ENCODE measurements around the gene DLL3.
"Not testable (repeated sequence)": the region's sequence is repeated elsewhere in the genome, so short reads cannot be mapped to it uniquely, and the experiment has no call there.

The DLL3 gene

GRCh38 chr19:39473443-39473960, 25.2 kb upstream of the DLL3 start:
- Histone ChIP-seq H3K4me1 (ENCODE audit: control insufficient read depth, insufficient read depth, low read length) (no peaks in the 10 kb centered on the region), H3K36me3 (ENCODE audit: control insufficient read depth, insufficient read depth, low read length) (peaks cover 29% of the 10 kb centered on the region), H3K9me3 (ENCODE audit: control insufficient read depth, low read length) (no peaks in the 10 kb centered on the region), H3K4me3 (ENCODE audit: low read length) (no peak overlapping the region), H3K9ac (ENCODE audit: low read length) (no peak overlapping the region), H3K27me3 (ENCODE audit: control insufficient read depth, insufficient read depth, low read length) (no peaks in the 10 kb centered on the region)

- Histone ChIP-seq H3K27me3 (ENCODE audit: control insufficient read depth, insufficient read depth, low read length) (no peaks in the 10 kb centered on the region), H3K9ac (ENCODE audit: low read length) (no peak overlapping the region), H3K9me3 (ENCODE audit: control insufficient read depth, low read length) (no peaks in the 10 kb centered on the region), H3K4me3 (ENCODE audit: low read length) (no peak overlapping the region), H3K36me3 (ENCODE audit: control insufficient read depth, insufficient read depth, low read length) (peaks cover 22% of the 10 kb centered on the region), H3K4me1 (ENCODE audit: control insufficient read depth, insufficient read depth, low read length) (no peaks in the 10 kb centered on the region)
Observed at GRCh38 chr19:39474139-39474620, 24.6 kb upstream of the DLL3 start.

GRCh38 chr19:39475748-39476147, 23.0 kb upstream of the DLL3 start:
- Histone ChIP-seq H3K36me3 (ENCODE audit: control insufficient read depth, insufficient read depth, low read length) (peaks cover 16% of the 10 kb centered on the region), H3K4me1 (ENCODE audit: control insufficient read depth, insufficient read depth, low read length) (peaks cover 7% of the 10 kb centered on the region), H3K9me3 (ENCODE audit: control insufficient read depth, low read length) (no peaks in the 10 kb centered on the region), H3K4me3 (ENCODE audit: low read length) (no peak overlapping the region), H3K27me3 (ENCODE audit: control insufficient read depth, insufficient read depth, low read length) (no peaks in the 10 kb centered on the region), H3K9ac (ENCODE audit: low read length) (no peak overlapping the region)

- not testable (repeated sequence) for H3K36me3 ChIP-seq (ENCODE audit: control insufficient read depth, insufficient read depth, low read length); H3K9me3 ChIP-seq (ENCODE audit: control insufficient read depth, low read length); H3K9ac ChIP-seq (ENCODE audit: low read length); H3K27me3 ChIP-seq (ENCODE audit: control insufficient read depth, insufficient read depth, low read length); H3K4me3 ChIP-seq (ENCODE audit: low read length)
- peaks cover 15% of the 10 kb centered on the region for H3K4me1 ChIP-seq (ENCODE audit: control insufficient read depth, insufficient read depth, low read length)
Observed at GRCh38 chr19:39479319-39479801, 19.4 kb upstream of the DLL3 start.

- Histone ChIP-seq H3K4me3 (ENCODE audit: low read length) (peak overlapping the region; percentile 97), H3K9me3 (ENCODE audit: control insufficient read depth, low read length) (no peaks in the 10 kb centered on the region), H3K36me3 (ENCODE audit: control insufficient read depth, insufficient read depth, low read length) (no peaks in the 10 kb centered on the region), H3K9ac (ENCODE audit: low read length) (peak overlapping the region; percentile 95), H3K4me1 (ENCODE audit: control insufficient read depth, insufficient read depth, low read length) (peaks cover 15% of the 10 kb centered on the region), H3K27me3 (ENCODE audit: control insufficient read depth, insufficient read depth, low read length) (no peaks in the 10 kb centered on the region)
Observed at GRCh38 chr19:39479916-39480315, 18.8 kb upstream of the DLL3 start.

GRCh38 chr19:39480337-39481228, 18.2 kb upstream of the DLL3 start, which contains the start of gene TIMM50:
TSS of gene TIMM50 (plus strand) at chr19:39480838. CDS start at chr19:39480854, 16 bp downstream.
- H3K9me3 ChIP-seq (ENCODE audit: control insufficient read depth, low read length): no peaks in the 10 kb centered on the region
- H3K27me3 ChIP-seq (ENCODE audit: control insufficient read depth, insufficient read depth, low read length): no peaks in the 10 kb centered on the region
- H3K4me3 ChIP-seq (ENCODE audit: low read length): peak within 1 kb of the TSS; percentile 97
- H3K36me3 ChIP-seq (ENCODE audit: control insufficient read depth, insufficient read depth, low read length): no peaks in the 10 kb centered on the region
- peak within 1 kb of the TSS; percentile 95 for H3K9ac ChIP-seq (ENCODE audit: low read length)
- peaks cover 15% of the 10 kb centered on the region for H3K4me1 ChIP-seq (ENCODE audit: control insufficient read depth, insufficient read depth, low read length)

GRCh38 chr19:39481229-39481545, 17.6 kb upstream of the DLL3 start:
- H3K4me1 ChIP-seq (ENCODE audit: control insufficient read depth, insufficient read depth, low read length): peaks cover 15% of the 10 kb centered on the region

GRCh38 chr19:39481676-39482075, 17.1 kb upstream of the DLL3 start:
- Histone ChIP-seq H3K4me3 (ENCODE audit: low read length) (peak overlapping the region; percentile 97), H3K9ac (ENCODE audit: low read length) (peak overlapping the region; percentile 95), H3K27me3 (ENCODE audit: control insufficient read depth, insufficient read depth, low read length) (no peaks in the 10 kb centered on the region), H3K36me3 (ENCODE audit: control insufficient read depth, insufficient read depth, low read length) (no peaks in the 10 kb centered on the region), H3K4me1 (ENCODE audit: control insufficient read depth, insufficient read depth, low read length) (peaks cover 15% of the 10 kb centered on the region), H3K9me3 (ENCODE audit: control insufficient read depth, low read length) (no peaks in the 10 kb centered on the region)

More at GRCh38 chr19:39481229-39481545, 17.6 kb upstream of the DLL3 start:
- H3K36me3 ChIP-seq (ENCODE audit: control insufficient read depth, insufficient read depth, low read length): no peaks in the 10 kb centered on the region
- H3K9me3 ChIP-seq (ENCODE audit: control insufficient read depth, low read length): no peaks in the 10 kb centered on the region
- peak overlapping the region; percentile 95 for H3K9ac ChIP-seq (ENCODE audit: low read length)
- peak overlapping the region; percentile 97 for H3K4me3 ChIP-seq (ENCODE audit: low read length)
- H3K27me3 ChIP-seq (ENCODE audit: control insufficient read depth, insufficient read depth, low read length): no peaks in the 10 kb centered on the region

GRCh38 chr19:39483141-39483540, 15.6 kb upstream of the DLL3 start:
- H3K4me3 ChIP-seq (ENCODE audit: low read length): no peak overlapping the region
- no peaks in the 10 kb centered on the region for H3K9me3 ChIP-seq (ENCODE audit: control insufficient read depth, low read length)
- H3K36me3 ChIP-seq (ENCODE audit: control insufficient read depth, insufficient read depth, low read length): no peaks in the 10 kb centered on the region
- H3K4me1 ChIP-seq (ENCODE audit: control insufficient read depth, insufficient read depth, low read length): peaks cover 15% of the 10 kb centered on the region
- no peak overlapping the region for H3K9ac ChIP-seq (ENCODE audit: low read length)
- no peaks in the 10 kb centered on the region for H3K27me3 ChIP-seq (ENCODE audit: control insufficient read depth, insufficient read depth, low read length)

- Histone ChIP-seq H3K9ac (ENCODE audit: low read length) (no peak overlapping the region), H3K4me1 (ENCODE audit: control insufficient read depth, insufficient read depth, low read length) (no peaks in the 10 kb centered on the region), H3K9me3 (ENCODE audit: control insufficient read depth, low read length) (no peaks in the 10 kb centered on the region), H3K36me3 (ENCODE audit: control insufficient read depth, insufficient read depth, low read length) (peaks cover 6% of the 10 kb centered on the region), H3K4me3 (ENCODE audit: low read length) (no peak overlapping the region), H3K27me3 (ENCODE audit: control insufficient read depth, insufficient read depth, low read length) (no peaks in the 10 kb centered on the region)
Observed at GRCh38 chr19:39489756-39490155, 9.0 kb upstream of the DLL3 start.

- Histone ChIP-seq H3K27me3 (ENCODE audit: control insufficient read depth, insufficient read depth, low read length) (peaks cover 9% of the 10 kb centered on the region), H3K4me1 (ENCODE audit: control insufficient read depth, insufficient read depth, low read length) (no peaks in the 10 kb centered on the region), H3K36me3 (ENCODE audit: control insufficient read depth, insufficient read depth, low read length) (peaks cover 6% of the 10 kb centered on the region), H3K9me3 (ENCODE audit: control insufficient read depth, low read length) (no peaks in the 10 kb centered on the region), H3K4me3 (ENCODE audit: low read length) (no peak overlapping the region), H3K9ac (ENCODE audit: low read length) (no peak overlapping the region)
Observed at GRCh38 chr19:39492225-39492624, 6.5 kb upstream of the DLL3 start.

GRCh38 chr19:39492788-39493187, 6.0 kb upstream of the DLL3 start:
- Histone ChIP-seq H3K9ac (ENCODE audit: low read length) (no peak overlapping the region), H3K4me1 (ENCODE audit: control insufficient read depth, insufficient read depth, low read length) (peaks cover under 1% of the 10 kb centered on the region), H3K4me3 (ENCODE audit: low read length) (no peak overlapping the region)

More at GRCh38 chr19:39492788-39493187, 6.0 kb upstream of the DLL3 start:
- Histone ChIP-seq H3K36me3 (ENCODE audit: control insufficient read depth, insufficient read depth, low read length) (peaks cover 6% of the 10 kb centered on the region), H3K9me3 (ENCODE audit: control insufficient read depth, low read length) (no peaks in the 10 kb centered on the region), H3K27me3 (ENCODE audit: control insufficient read depth, insufficient read depth, low read length) (peaks cover 14% of the 10 kb centered on the region)
